AG09319 (cell line): ENCODE measurements around the gene CCNL1.

Source experiments
- DNase-seq: peaks from one replicate; pipeline ENCODE4 v3.0.0-alpha.2; 2010; ENCODE audit warnings: low read depth; ENCODE audit errors: extremely low read depth
- CTCF ChIP-seq: IDR thresholded peaks from 2 replicates; pipeline ENCODE4 v1.5.1; 2011; ENCODE audit warnings: low read depth, mild to moderate bottlenecking, inconsistent platforms, low read length, moderate library complexity

Gene CCNL1

GRCh38 chr3:157149136-157149696 is 10.7 kb downstream of the CCNL1 start:
- DNase-seq: no peak
- no peak for TF ChIP-seq CTCF

DNA sequence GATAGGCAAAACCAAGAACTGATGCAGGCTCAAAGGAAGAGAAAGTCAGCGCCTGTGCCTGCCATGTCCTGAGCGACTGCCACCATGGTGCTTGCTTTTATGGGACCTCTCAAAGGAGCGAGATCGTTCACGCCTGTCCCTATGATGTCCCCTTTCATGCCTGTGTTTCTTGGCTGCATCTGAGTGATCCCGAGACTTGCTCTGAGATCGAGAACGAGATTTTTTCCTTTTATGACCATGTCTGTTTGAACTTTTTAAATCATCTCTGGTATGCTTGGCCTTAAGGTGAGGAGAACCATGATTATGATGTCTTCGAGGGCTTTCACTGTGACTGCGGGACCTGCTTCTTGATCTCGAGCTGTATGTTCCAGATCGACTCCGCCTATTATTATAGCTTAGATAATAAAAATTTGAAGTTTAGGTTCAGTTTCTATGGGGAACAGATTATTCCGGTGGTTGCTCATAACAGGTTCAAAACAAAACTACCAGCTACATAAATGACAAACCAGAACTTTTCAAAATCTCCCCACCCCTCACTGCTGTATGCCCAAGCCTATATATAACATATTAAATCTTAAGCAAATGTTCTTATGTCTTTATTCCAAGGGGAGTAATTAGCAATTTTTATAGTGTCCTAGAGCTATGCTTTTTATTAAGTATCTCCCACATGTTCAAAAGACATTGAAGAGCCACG is 11.6 kb downstream of the CCNL1 start:
- no peak for DNase-seq
- TF ChIP-seq CTCF: no peak

DNA sequence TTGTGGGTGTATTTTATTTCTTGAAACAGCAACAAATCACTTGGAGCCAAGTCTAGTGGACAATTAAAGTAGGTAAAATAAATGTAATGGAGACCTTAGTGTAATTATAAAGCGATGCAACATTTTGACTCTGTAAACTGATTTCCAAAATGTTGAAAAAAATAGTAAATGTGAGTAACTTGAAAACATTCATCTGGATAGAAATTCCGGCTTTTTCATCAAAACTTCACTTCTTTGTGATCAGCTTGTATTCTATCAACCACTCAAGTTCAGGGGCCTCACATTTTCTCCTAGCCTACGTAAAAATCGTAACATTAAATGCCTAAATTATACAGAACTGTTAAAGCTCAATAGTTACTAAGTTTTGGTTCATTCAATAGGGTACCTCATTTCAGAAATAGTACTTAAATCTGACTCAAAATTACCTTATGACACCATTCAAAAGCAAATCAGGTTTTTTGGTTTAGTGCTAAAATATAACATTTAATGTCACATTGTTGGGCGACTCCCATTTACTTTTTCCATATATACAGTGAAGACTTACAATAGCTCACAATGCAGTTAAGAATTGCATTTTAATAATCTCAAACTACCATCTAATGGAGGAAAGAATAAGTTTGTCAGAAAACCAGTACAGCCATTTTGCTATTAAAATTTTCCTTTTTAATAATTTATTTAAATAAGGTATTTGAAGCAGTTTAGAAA is 12.7 kb downstream of the CCNL1 start:
- DNase-seq: no peak

DNA sequence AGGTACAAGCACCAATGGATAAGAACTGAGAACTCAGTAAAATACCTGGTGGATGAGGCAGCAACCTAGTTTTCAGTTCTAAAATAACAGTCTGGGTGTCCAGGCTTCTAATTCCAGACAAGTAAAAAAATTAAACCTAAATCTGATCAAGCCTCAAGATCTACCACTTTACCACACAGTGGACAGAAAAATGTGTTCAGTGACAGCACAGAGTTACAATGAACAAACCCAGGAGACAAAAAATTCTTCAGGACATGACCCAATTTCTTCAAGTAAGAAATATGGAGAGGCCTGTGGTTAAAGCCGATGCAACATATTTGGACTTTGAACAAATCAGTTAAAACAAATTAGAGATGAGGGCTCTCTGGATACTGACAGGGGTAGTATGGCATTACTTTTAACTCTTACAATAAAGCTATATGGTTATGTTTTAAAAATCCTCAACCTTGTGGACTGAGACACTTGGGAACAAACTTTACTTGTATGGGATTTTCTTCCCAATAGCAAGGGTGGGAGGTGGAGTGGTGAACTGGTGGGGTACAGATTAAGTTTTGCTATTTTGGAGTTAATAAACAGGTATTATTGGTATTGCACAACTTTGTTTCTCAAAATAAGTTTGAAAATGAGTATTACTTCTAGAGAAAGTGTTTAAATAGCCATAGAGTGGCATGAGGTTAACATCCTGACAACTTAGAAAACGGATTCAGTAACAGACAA is 14.2 kb downstream of the CCNL1 start:
- no peak for DNase-seq
- no peak for TF ChIP-seq CTCF

More for the DNA sequence above, 12.7 kb downstream of the CCNL1 start:
- TF ChIP-seq CTCF: no peak

DNA sequence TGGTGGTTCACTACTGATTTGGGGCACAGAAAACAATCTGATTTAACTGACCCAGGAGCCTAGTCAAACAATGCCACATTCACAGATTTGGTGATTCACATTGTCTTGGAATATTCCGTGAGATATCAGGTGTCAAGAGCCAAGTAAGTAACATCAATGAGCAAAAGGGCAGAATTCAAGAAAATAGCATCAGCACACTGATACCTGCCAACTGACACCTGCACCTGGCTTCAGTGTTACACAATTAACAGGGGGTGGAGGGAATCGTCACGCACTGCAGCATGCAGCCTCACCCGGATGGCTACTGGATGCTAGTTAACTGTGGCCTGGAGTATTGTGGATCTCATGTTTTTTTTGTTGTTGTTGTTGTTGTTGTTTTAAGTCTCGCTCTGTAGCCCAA is 17.6 kb downstream of the CCNL1 start:
- no peak for DNase-seq
- no peak for TF ChIP-seq CTCF

DNA sequence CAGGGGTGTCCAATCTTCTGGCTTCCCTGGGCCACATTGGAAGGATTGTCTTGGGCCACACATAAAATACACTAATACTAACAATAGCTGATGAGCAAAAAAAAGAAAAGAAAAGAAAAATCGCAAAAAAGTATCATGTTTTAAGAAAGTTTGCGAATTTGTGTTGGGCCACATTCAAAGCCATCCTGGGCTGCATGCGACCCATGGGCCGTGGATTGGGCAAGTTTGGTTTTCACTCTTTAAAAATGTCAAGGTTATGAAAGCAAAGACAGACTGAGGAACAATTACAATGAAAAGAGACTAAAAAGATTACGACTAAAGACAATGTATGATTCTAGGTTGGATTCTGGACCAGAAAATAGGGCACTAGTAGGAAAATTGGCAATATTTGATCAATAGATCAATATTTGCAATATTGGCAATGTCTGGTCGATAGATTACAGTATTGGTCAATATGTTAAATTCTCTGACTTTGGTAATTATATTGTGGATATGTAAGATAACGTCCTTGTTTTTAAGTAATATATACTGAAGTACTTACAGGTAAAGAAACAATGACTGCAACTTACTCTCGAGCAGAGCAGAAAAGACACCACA is 19.9 kb downstream of the CCNL1 start:
- no peak for DNase-seq
- TF ChIP-seq CTCF: no peak
